GM23338 (cell line): Measurements from ENCODE around the gene RDH5.

Experiments used
- CREB1 ChIP-seq: fragments of 250-450 bp; sonication (Bioruptor Pico); IDR thresholded peaks from 2 replicates; pipeline ENCODE4 v1.5.0; 2020; ENCODE audit warnings: low read depth, mild to moderate bottlenecking, moderate library complexity
- CTCF ChIP-seq, 2 experiments: fragments of 200-600 bp in 1 of 2; sonication (generic) in 1 of 2; conservative IDR thresholded peaks; 2 replicates each; pipeline versions ENCODE4 v1.5.1 to v1.6.1; 2016 to 2017; ENCODE audit warnings: antibody characterized with exemption in 2 of 2, low read depth in 2 of 2, mild to moderate bottlenecking in 2 of 2, moderate library complexity in 1 of 2
- ETS1 ChIP-seq: IDR thresholded peaks from 2 replicates; pipeline ENCODE4 v1.6.1; 2016; ENCODE audit warnings: antibody characterized with exemption
- EZH2 ChIP-seq: fragments of 200-600 bp; sonication (generic); IDR thresholded peaks from one replicate; pipeline ENCODE4 v1.8.0; 2017; ENCODE audit warnings: antibody characterized with exemption, mild to moderate bottlenecking, low read depth; ENCODE audit not compliant: unreplicated experiment
- EZH2phosphoT487 ChIP-seq: fragments of 200-600 bp; sonication (generic); IDR thresholded peaks from one replicate; pipeline ENCODE4 v1.8.1; 2018; ENCODE audit warnings: antibody characterized with exemption; ENCODE audit not compliant: unreplicated experiment
- POLR2AphosphoS5 ChIP-seq: IDR thresholded peaks from 2 replicates; pipeline ENCODE4 v1.6.1; 2016; ENCODE audit warnings: antibody characterized with exemption, low read depth
- REST ChIP-seq: IDR thresholded peaks from one replicate; pipeline ENCODE4 v1.6.1; 2018; ENCODE audit warnings: antibody characterized with exemption; ENCODE audit not compliant: unreplicated experiment

GRCh38 chr12:55718624-55719275 is 1.4 kb upstream of the RDH5 start:
- TF ChIP-seq CTCF (conservative IDR thresholded peaks at IDR 0.05; ENCODE audit: low read depth in 2 of 2) (no peak), EZH2 (no peak), CREB1 (no peak), POLR2AphosphoS5 (no peak), EZH2phosphoT487 (no peak), ETS1 (no peak), REST (no peak)
